Caco-2 (cell line): ENCODE measurements around the gene ABCA8. TPM values are rescaled to one million over a fixed set of nuclear protein-coding genes. Genes with fewer than 3 reads are reported as not detected.
A peak's percentile ranks its signal among the peaks of the same experiment; 100 is the strongest.

Experiments
- BruUV-seq: library from RNA; stranded (reverse); fragments of 400-500 nt; replicated peaks from 2 replicates; lab custom pipeline; 2021; lab: Mats Ljungman, UMichigan
- CTCF ChIA-PET: fragments of 300-600 bp; sonication (Branson Sonifier 250); formaldehyde crosslinking; loops from one replicate; lab custom pipeline; 2022; ENCODE audit warnings: antibody characterized with exemption; lab: Charles Lee
- POLR2A ChIA-PET: fragments of 300-600 bp; sonication (Branson Sonifier 250); formaldehyde crosslinking; loops from one replicate; lab custom pipeline; 2022; ENCODE audit warnings: antibody characterized with exemption; lab: Charles Lee
- DNase-seq, 2 experiments: peaks; one replicate each; pipeline versions ENCODE4 v3.0.0 to v3.0.0-alpha.2; 2020 to 2022
- H3K27me3 ChIP-seq: replicated peaks from 2 replicates; pipeline ENCODE4 v1.6.0; 2011; ENCODE audit warnings: low read length; ENCODE audit not compliant: control insufficient read depth, insufficient read depth
- H3K36me3 ChIP-seq: 2 replicates; pipeline ENCODE4 v1.5.1; 2011; ENCODE audit warnings: low read length; ENCODE audit not compliant: control insufficient read depth, insufficient read depth
- H3K4me1 ChIP-seq: fragments of 250-450 bp; sonication (Bioruptor Pico); 2 replicates; pipeline ENCODE4 v1.5.1; 2020; ENCODE audit warnings: mild to moderate bottlenecking
- H3K4me3 ChIP-seq: 2 replicates; pipeline ENCODE4 v1.5.1; 2011; ENCODE audit warnings: low read depth, mild to moderate bottlenecking, control low read depth, low read length
- H3K9me3 ChIP-seq: fragments of 250-450 bp; sonication (Bioruptor Pico); 2 replicates; pipeline ENCODE4 v1.5.1; 2020; ENCODE audit warnings: mild to moderate bottlenecking, moderate library complexity
- H3K27ac Mint-ChIP-seq: one replicate; pipeline ENCODE4 v1.8.0; 2022; ENCODE audit warnings: mixed read lengths; ENCODE audit not compliant: unreplicated experiment
- H3K27me3 Mint-ChIP-seq: one replicate; pipeline ENCODE4 v1.8.0; 2022; ENCODE audit warnings: mixed read lengths; ENCODE audit not compliant: insufficient read depth, unreplicated experiment
- H3K36me3 Mint-ChIP-seq: one replicate; pipeline ENCODE4 v1.8.0; 2022; ENCODE audit warnings: mild to moderate bottlenecking, mixed read lengths; ENCODE audit not compliant: insufficient read depth, unreplicated experiment
- H3K4me1 Mint-ChIP-seq: one replicate; pipeline ENCODE4 v1.8.0; 2022; ENCODE audit warnings: low read depth, mixed read lengths; ENCODE audit not compliant: unreplicated experiment
- H3K4me3 Mint-ChIP-seq: one replicate; pipeline ENCODE4 v1.8.0; 2022; ENCODE audit warnings: mild to moderate bottlenecking, moderate library complexity, mixed read lengths; ENCODE audit not compliant: unreplicated experiment
- H3K9me3 Mint-ChIP-seq: one replicate; pipeline ENCODE4 v1.8.0; 2022; ENCODE audit warnings: mixed read lengths; ENCODE audit not compliant: unreplicated experiment
- intact Hi-C: fragments of 100-400 bp; cut with micrococcal nuclease; formaldehyde crosslinking; loops from one replicate; pipeline ENCODE4 v1.10.0; 2022; ENCODE audit not compliant: unreplicated experiment
- total RNA-seq: library from RNA; stranded (reverse); gene quantifications from 2 replicates; pipeline ENCODE4 v1.2.3, GENCODE V29; 2022
- TF ChIP-seq, protein P1 (sequence below), 2 experiments: fragments of 200-600 bp in 1 of 2; IDR thresholded peaks; 1 replicate in 1 of 2; 2 replicates in 1 of 2; pipeline versions ENCODE4 v1.5.1 to v1.8.0; 2011 to 2022; ENCODE audit warnings: antibody characterized with exemption in 1 of 2, control low read depth in 1 of 2, inconsistent platforms in 1 of 2, low read depth in 1 of 2, low read length in 1 of 2, mild to moderate bottlenecking in 1 of 2, moderate library complexity in 1 of 2; ENCODE audit not compliant: insufficient read depth in 1 of 2, severe bottlenecking in 1 of 2, unreplicated experiment in 1 of 2

ABCA8 gene
- total RNA-seq, 1 experiment from 2014 or later: 0.91 TPM

DNA sequence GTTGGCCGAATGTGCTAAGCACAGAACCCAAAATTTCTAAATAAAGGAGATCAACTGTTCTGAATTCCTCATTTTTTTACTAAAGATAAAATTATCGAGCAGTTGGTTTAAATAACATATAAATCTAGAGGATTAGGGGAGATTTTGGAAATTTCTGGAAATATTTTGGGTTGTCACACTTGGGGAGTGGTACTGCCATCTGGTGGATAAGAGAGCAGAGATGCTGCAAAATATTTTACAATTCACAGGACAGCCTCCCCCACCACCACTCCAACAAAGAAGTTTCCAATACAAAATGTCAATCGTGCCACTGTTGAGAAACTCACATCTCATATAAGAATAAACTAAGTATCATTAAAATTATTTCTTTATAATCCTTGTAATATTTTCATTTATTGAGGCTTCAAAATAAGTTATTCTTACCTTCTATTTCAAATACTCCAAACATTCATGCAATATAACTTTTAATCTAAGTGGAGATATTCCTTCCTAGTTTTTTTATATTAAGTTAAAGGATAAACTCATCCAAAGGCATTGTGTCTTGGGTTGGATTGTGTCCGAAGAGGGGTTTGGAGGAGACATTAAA lies 17.0 kb upstream of the ABCA8 start:
- Mint-ChIP-seq H3K4me1 (no peaks in the 10 kb centered on the region), H3K27ac (no peak overlapping the region), H3K27me3 (no peaks in the 10 kb centered on the region), H3K36me3 (no peaks in the 10 kb centered on the region), H3K9me3 (peaks cover 10% of the 10 kb centered on the region), H3K4me3 (no peak overlapping the region)
- no TSS peak for BruUV-seq
- TF ChIP-seq, protein P1, sequence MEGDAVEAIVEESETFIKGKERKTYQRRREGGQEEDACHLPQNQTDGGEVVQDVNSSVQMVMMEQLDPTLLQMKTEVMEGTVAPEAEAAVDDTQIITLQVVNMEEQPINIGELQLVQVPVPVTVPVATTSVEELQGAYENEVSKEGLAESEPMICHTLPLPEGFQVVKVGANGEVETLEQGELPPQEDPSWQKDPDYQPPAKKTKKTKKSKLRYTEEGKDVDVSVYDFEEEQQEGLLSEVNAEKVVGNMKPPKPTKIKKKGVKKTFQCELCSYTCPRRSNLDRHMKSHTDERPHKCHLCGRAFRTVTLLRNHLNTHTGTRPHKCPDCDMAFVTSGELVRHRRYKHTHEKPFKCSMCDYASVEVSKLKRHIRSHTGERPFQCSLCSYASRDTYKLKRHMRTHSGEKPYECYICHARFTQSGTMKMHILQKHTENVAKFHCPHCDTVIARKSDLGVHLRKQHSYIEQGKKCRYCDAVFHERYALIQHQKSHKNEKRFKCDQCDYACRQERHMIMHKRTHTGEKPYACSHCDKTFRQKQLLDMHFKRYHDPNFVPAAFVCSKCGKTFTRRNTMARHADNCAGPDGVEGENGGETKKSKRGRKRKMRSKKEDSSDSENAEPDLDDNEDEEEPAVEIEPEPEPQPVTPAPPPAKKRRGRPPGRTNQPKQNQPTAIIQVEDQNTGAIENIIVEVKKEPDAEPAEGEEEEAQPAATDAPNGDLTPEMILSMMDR (IDR thresholded peaks at IDR 0.05; ENCODE audit: insufficient read depth in 1 of 2, low read depth in 1 of 2, low read length in 1 of 2, severe bottlenecking in 1 of 2, unreplicated experiment in 1 of 2): peak; percentile 60 to 72
- ChIA-PET POLR2A (no interaction called here), CTCF (no interaction called here)
- Histone ChIP-seq H3K27me3 (no peaks in the 10 kb centered on the region), H3K9me3 (no peaks in the 10 kb centered on the region), H3K36me3 (no peaks in the 10 kb centered on the region), H3K4me1 (no peaks in the 10 kb centered on the region), H3K4me3 (no peak overlapping the region)
- peak in 1 of 2 experiments; percentile 49 for DNase-seq
- intact Hi-C loops: loop anchor here (1.0 to 5.0 kb wide), 4 partner anchors 61 to 263 kb away; no protein-coding TSS in a partner anchor

GRCh38 chr17:68969101-68969500 lies 13.9 kb upstream of the ABCA8 start:
- intact Hi-C loops: no loop called here

GRCh38 chr17:68963958-68964357 lies 8.8 kb upstream of the ABCA8 start:
- intact Hi-C loops: no loop called here
- Histone ChIP-seq H3K36me3 (no peaks in the 10 kb centered on the region), H3K4me1 (no peaks in the 10 kb centered on the region), H3K9me3 (0 out of 2 replicates have a peak, but pooled peaks cover 4% of the 10 kb centered on the region), H3K4me3 (no peak overlapping the region), H3K27me3 (no peaks in the 10 kb centered on the region)
- DNase-seq: no peak
- Mint-ChIP-seq H3K4me1 (no peaks in the 10 kb centered on the region), H3K27me3 (no peaks in the 10 kb centered on the region), H3K4me3 (no peak overlapping the region), H3K36me3 (no peaks in the 10 kb centered on the region), H3K27ac (no peak overlapping the region), H3K9me3 (no peaks in the 10 kb centered on the region)
- TF ChIP-seq, protein P1 (IDR thresholded peaks at IDR 0.05; ENCODE audit: insufficient read depth in 1 of 2, low read depth in 1 of 2, low read length in 1 of 2, severe bottlenecking in 1 of 2, unreplicated experiment in 1 of 2): no peak
- POLR2A ChIA-PET: no interaction called here
- CTCF ChIA-PET: no interaction called here
- no TSS peak for BruUV-seq

More at GRCh38 chr17:68969101-68969500, 13.9 kb upstream of the ABCA8 start:
- ChIA-PET POLR2A (no interaction called here), CTCF (no interaction called here)
- Mint-ChIP-seq H3K27ac (no peak overlapping the region), H3K27me3 (no peaks in the 10 kb centered on the region), H3K4me1 (no peaks in the 10 kb centered on the region), H3K36me3 (no peaks in the 10 kb centered on the region), H3K9me3 (no peaks in the 10 kb centered on the region), H3K4me3 (no peak overlapping the region)
- Histone ChIP-seq H3K4me1 (no peaks in the 10 kb centered on the region), H3K27me3 (no peaks in the 10 kb centered on the region), H3K9me3 (no peaks in the 10 kb centered on the region), H3K36me3 (no peaks in the 10 kb centered on the region), H3K4me3 (no peak overlapping the region)
- no TSS peak for BruUV-seq
- no peak for DNase-seq
- TF ChIP-seq, protein P1 (IDR thresholded peaks at IDR 0.05; ENCODE audit: insufficient read depth in 1 of 2, low read depth in 1 of 2, low read length in 1 of 2, severe bottlenecking in 1 of 2, unreplicated experiment in 1 of 2): no peak
